HFF-Myc (cell line): ENCODE results near the gene SYNPR.

Experiments used
- DNase-seq: peaks from one replicate; pipeline ENCODE4 v3.0.0-alpha.2; 2011; ENCODE audit warnings: low read depth; ENCODE audit errors: extremely low read depth
- H3K4me3 ChIP-seq: replicated peaks from 2 replicates; pipeline ENCODE4 v1.5.1; 2011; ENCODE audit warnings: low read depth, mild to moderate bottlenecking, control low read depth, low read length
- TF ChIP-seq, protein P1 (sequence below): IDR thresholded peaks from 2 replicates; pipeline ENCODE4 v1.5.1; 2012; ENCODE audit warnings: mild to moderate bottlenecking, low read depth, low read length, control low read depth; ENCODE audit errors: missing control alignments

The SYNPR gene

DNA sequence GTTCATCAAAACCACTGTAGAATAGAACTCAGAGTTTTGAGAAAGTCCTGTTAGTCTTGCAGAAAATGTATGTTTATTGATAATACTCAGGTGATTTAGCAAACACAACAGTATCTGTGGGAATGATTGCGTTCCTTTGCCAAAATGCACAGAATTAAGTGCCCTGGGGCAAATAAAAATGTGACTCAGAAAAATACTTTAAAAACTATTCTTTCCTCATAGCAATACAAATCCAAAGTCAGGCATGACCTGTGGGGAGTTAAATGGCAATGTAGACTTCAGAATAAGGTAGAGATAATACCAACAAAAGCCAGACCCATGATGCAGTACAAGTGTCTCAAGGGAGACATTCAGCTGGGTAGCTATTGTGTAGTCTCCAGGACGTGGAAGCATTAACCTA is 302.0 kb downstream of the SYNPR start:
- no peak overlapping the region for H3K4me3 ChIP-seq
- DNase-seq: no peak
- TF ChIP-seq, protein P1, sequence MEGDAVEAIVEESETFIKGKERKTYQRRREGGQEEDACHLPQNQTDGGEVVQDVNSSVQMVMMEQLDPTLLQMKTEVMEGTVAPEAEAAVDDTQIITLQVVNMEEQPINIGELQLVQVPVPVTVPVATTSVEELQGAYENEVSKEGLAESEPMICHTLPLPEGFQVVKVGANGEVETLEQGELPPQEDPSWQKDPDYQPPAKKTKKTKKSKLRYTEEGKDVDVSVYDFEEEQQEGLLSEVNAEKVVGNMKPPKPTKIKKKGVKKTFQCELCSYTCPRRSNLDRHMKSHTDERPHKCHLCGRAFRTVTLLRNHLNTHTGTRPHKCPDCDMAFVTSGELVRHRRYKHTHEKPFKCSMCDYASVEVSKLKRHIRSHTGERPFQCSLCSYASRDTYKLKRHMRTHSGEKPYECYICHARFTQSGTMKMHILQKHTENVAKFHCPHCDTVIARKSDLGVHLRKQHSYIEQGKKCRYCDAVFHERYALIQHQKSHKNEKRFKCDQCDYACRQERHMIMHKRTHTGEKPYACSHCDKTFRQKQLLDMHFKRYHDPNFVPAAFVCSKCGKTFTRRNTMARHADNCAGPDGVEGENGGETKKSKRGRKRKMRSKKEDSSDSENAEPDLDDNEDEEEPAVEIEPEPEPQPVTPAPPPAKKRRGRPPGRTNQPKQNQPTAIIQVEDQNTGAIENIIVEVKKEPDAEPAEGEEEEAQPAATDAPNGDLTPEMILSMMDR: no peak

DNA sequence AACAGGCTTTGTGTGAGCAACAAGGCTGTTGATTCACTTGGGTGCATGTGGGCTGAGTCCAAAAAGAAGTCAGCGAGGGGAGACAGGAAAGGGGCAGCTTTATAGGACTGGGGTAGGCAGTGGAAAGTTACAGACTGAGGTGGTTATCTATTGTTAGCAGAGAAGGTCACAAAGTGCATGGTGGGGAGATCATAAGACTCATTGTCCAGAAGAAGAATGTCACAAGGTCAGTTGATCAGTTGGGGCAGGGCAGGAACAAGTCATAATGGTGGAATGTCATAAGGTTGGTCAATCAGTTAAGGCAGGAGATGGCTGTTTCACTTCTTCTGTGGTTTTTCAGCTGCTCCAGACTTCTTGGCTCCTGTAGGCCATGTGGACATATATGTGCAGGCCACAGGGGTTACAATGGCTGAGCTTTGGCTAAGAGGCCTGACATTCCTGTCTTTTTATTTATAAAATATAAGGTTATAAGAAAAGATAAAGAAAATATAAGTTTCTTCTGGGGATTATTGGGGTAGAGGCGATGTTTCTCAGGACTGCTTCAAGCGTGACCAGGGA is 304.9 kb downstream of the SYNPR start:
- TF ChIP-seq, protein P1: no peak
- no peak overlapping the region for H3K4me3 ChIP-seq
- no peak for DNase-seq

DNA sequence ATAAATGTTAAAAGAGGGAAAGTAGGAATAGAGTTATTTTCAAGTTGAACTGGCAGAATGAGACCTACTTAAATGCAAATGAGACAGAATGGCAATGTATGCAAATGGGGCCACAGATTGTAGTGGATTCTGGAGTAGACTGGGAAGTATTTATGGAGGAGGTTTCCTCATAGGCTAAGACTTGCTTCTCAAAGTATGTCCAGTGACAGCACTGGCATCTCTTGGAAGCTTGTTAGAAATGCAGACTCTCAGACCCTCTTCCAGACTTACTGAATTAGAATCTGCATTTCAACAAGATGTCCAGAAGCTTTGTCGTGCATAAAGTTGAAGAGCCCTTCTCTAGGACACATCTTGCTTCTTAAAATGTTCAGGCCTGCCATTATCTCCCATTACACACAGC is 306.6 kb downstream of the SYNPR start:
- TF ChIP-seq, protein P1: no peak
- no peak overlapping the region for H3K4me3 ChIP-seq
- no peak for DNase-seq

DNA sequence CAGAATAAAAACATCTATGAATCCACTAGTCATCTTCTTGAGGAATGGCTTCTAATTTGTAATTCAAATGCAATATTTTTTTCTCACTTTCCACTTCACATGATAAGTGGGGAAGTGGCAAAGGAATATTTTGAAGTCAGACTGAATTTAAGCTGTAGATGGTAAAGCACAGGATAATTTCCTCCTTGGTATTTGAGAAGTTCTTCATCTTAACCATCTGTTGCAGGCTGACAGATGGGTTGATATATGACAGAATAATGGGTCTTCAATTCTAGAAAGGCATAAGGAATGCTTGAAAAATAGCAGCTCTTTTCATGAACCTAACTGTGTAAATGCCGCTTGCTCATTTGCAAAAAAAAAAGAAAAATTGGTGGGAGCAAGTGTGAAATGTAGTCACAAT is 307.8 kb downstream of the SYNPR start:
- DNase-seq: no peak
- TF ChIP-seq, protein P1: no peak
- no peak overlapping the region for H3K4me3 ChIP-seq

DNA sequence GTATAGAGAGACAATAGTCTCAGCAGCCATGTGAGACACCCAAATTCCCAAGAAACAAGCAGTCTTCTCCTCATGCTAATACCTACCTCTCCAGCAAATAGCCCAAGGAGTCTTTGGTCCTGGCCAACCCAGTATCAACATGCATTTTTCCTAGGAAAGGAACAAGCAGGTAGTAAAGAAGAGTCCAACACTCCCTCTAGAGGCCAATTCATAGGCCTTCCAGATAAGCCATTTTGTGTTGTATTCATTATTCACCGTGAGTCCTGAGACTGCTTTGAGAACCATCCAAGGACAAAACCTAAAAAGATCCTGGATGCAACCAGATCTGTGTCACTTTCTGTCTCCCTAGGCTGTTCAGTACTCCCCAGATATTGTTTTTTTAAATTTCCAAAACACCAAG is 310.8 kb downstream of the SYNPR start:
- no peak for DNase-seq
- TF ChIP-seq, protein P1: peak; percentile 15

DNA sequence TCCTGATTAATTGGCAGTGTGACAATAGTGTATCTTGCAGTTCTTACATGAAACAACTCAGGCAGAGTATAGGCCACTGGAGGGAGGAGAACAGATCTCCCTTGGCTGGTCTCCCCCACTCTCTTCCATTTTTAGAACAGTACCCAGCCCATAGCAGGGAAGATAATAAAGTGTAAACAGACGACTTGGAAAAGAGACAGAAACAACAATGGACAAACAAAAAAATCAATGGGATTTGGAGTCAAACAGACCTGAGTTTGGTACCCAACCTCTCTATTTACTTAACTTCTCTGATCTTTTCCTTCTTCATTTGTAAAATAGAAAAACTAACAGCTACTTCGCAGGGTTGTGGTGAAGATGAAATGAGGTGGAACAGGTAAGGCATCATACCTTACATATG is 315.7 kb downstream of the SYNPR start:
- TF ChIP-seq, protein P1: no peak
- no peak for DNase-seq

More for the DNA sequence above, 310.8 kb downstream of the SYNPR start:
- no peak overlapping the region for H3K4me3 ChIP-seq

DNA sequence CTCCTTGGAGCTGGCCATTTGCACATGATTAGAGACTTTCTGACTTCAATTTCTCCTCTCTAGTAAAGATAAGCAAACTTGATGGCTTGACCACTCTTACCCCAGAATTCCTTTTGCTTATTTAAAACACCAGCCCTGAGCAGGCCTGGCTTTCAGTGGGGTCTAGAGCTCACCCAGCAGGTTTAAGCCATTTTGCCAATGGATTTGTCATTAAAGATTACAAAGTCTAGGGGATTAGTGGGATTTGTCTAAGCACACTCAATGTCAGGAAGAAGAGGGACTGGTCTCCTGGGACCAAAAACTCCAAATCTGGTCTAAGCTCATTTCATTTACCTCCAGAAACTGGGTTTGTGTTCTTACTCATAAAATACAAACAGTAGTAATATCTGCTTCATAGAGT is 317.1 kb downstream of the SYNPR start:
- TF ChIP-seq, protein P1: no peak
- DNase-seq: no peak
- H3K4me3 ChIP-seq: no peak overlapping the region

More for the DNA sequence above, 315.7 kb downstream of the SYNPR start:
- no peak overlapping the region for H3K4me3 ChIP-seq
